Heart right ventricle (tissue), 16 donors: Measurements from ENCODE around the gene KRT73. TPM values are rescaled to one million over a fixed set of nuclear protein-coding genes. Genes with fewer than 3 reads are reported as not detected.

Experiments
- ATAC-seq, 8 donors: fragments of 200-7000 bp; cut with Tn5 transposase; one replicate each; pipeline ENCODE4 v1.9.1; 2020; ENCODE audit warnings: mild to moderate bottlenecking in 8 of 8, moderate library complexity in 8 of 8, moderate number of reproducible peaks in 1 of 8
- DNase-seq, 2 donors: peaks; one replicate each; pipeline ENCODE4 v3.0.0-alpha.2; 2020
- H3K27ac ChIP-seq, 10 donors: fragments of 200-600 bp; sonication (generic) in 2 of 10; one replicate each; pipeline versions ENCODE4 v1.5.0 to v1.8.0; 2020 to 2022; ENCODE audit warnings: mild to moderate bottlenecking in 3 of 10
- H3K27me3 ChIP-seq, 7 donors: fragments of 200-600 bp; one replicate each; pipeline ENCODE4 v1.8.0; 2021 to 2022; ENCODE audit warnings: mild to moderate bottlenecking in 2 of 7
- H3K36me3 ChIP-seq, 9 donors: fragments of 200-600 bp; sonication (generic) in 1 of 9; one replicate each; pipeline versions ENCODE4 v1.5.0 to v1.8.0; 2020 to 2022; ENCODE audit warnings: mild to moderate bottlenecking in 2 of 9
- H3K4me1 ChIP-seq, 9 donors: fragments of 200-600 bp; sonication (generic) in 1 of 9; one replicate each; pipeline versions ENCODE4 v1.5.0 to v1.8.0; 2020 to 2022; ENCODE audit warnings: mild to moderate bottlenecking in 4 of 9
- H3K4me3 ChIP-seq, 10 donors: fragments of 200-600 bp; sonication (generic) in 2 of 10; one replicate each; pipeline versions ENCODE4 v1.5.0 to v1.8.0; 2020 to 2022; ENCODE audit warnings: mild to moderate bottlenecking in 7 of 10, moderate library complexity in 2 of 10
- H3K9me3 ChIP-seq, 11 donors: fragments of 200-600 bp in 10 of 11; sonication (generic) in 2 of 11; one replicate each; pipeline versions ENCODE4 v1.5.0 to v1.8.0; 2013 to 2022; ENCODE audit warnings: mild to moderate bottlenecking in 2 of 11, control low read depth in 1 of 11, moderate library complexity in 1 of 11
- WGBS, 2 donors: extraction: QIAGEN DNeasy Blood & Tissue Kit; methylation state at CpG; one replicate each; pipeline ENCODE4 v1.1.7; 2013; ENCODE audit warnings: inconsistent platforms in 1 of 2; 5-methylcytosine and 5-hydroxymethylcytosine counted together
- intact Hi-C, 10 donors: fragments of 100-400 bp; cut with DNase I; formaldehyde crosslinking; loops; one replicate each; pipeline versions ENCODE4 v1.11.1 to v1.14.2; 2022
- long read RNA-seq, 3 donors: library from polyadenylated mRNA; unstranded; transcript quantifications; one replicate each; pipeline ENCODE4 v2.0.0, GENCODE V29; 2020 to 2021
- polyA plus RNA-seq, 2 donors: library from polyadenylated mRNA; stranded (reverse); fragments of 200-250 nt; gene quantifications; one replicate each; pipeline ENCODE4 v1.2.3, GENCODE V29; 2013
- total RNA-seq, 10 donors: library from RNA; stranded (reverse); fragmentation: NEBNext Ultra II Directional in 3 of 10; extraction: Animal tissue kit (Norgen Biotek cat#: 25700) in 3 of 10; gene quantifications; one replicate each; pipeline versions ENCODE4 v1.2.1 to v1.2.4, GENCODE V29; 2021 to 2023
- TF ChIP-seq, protein P1 (sequence below), 9 donors: fragments of 200-600 bp; sonication (generic) in 2 of 9; IDR thresholded peaks; one replicate each; pipeline versions ENCODE4 v1.5.0 to v1.8.0; 2021 to 2022; ENCODE audit warnings: antibody characterized with exemption in 9 of 9, mild to moderate bottlenecking in 5 of 9, moderate library complexity in 1 of 9
- donor health status: Arrhythmogenic right ventricular cardiomyopathy.
- donor health status: ischemic (EF 13 %, LVEDD 7.1; RV severe dilation, severe dysfunction).
- donor health status: healthy with polysubstance abuse.
- donor health status: DM: no; HTN: yes; CAD: no.
- donor health status: DM: no; HTN: no; CAD: no.
- donor health status: ischemic (EF 25% LVEDD 6.9; RV normal size, moderate dysfunction).
- donor health status: ischemic (EF 25% LVEDD 5.7; RV mildly dilated, moderate dysfunction).
- donor health status: healthy.
- donor health status: DM: yes; HTN: yes; CAD: no.
- donor health status: Ischemic cardiomyopathy.
- donor health status: ischemic (EF 35%, LVEDD 5.7; RV mildly dilated, moderate dysfunction).
- donor health status: nonischemic (EF 11% LVEDD 7.7; RV severe dilation, severe dysfunction).
- donor health status: DM: yes; HTN: yes; CAD: no.
- donor health status: PGD.
- donor health status: ischemic (EF 29% LVEDD 5.4; RV normal size, mild dysfunction).
- donor health status: nonischemic (EF 23%, LVEDD 6.1; RV moderate dilation, normal function).

KRT73 gene
- not detected for total RNA-seq
- not detected for polyA plus RNA-seq
- long read RNA-seq, donor 1, result 0 reads
- long read RNA-seq, donor 2, result 0 reads
- long read RNA-seq, donor 3, result 0 reads

GRCh38 chr12:52618216-52618615, at the start of gene KRT73:
KRT73 (minus strand) TSS chr12:52618559; CDS start chr12:52618524, 35 bp downstream.
- DNase-seq, result no peak
- no peak for ATAC-seq

DNA sequence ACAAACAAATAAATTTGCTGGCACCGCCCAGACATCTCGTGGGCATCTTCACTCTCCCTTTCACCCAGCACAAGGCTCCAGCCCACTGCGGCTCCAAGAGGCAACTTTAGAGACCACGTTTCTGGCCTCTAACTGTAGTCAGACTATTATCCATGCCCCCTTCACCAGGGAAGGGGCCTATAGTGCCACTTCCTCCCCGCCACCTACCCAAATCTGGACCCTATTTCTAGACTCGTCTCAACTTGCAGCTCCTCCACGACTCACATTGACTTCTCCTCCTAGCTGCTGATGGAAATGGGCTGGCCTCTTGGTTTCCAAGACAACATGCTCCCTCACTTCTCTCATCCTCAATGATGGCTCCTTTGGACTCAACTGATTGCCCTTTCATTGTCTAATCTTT, 49.6 kb upstream of the KRT73 start:
- H3K27me3 ChIP-seq, result peaks cover 0 to 30% (median 16%) of the 10 kb centered on the region in 7 donors
- H3K9me3 ChIP-seq, result no peaks in the 10 kb centered on the region
- TF ChIP-seq, protein P1, sequence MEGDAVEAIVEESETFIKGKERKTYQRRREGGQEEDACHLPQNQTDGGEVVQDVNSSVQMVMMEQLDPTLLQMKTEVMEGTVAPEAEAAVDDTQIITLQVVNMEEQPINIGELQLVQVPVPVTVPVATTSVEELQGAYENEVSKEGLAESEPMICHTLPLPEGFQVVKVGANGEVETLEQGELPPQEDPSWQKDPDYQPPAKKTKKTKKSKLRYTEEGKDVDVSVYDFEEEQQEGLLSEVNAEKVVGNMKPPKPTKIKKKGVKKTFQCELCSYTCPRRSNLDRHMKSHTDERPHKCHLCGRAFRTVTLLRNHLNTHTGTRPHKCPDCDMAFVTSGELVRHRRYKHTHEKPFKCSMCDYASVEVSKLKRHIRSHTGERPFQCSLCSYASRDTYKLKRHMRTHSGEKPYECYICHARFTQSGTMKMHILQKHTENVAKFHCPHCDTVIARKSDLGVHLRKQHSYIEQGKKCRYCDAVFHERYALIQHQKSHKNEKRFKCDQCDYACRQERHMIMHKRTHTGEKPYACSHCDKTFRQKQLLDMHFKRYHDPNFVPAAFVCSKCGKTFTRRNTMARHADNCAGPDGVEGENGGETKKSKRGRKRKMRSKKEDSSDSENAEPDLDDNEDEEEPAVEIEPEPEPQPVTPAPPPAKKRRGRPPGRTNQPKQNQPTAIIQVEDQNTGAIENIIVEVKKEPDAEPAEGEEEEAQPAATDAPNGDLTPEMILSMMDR (IDR thresholded peaks at IDR 0.05), result no peak
- H3K4me3 ChIP-seq, result no peak overlapping the region
- ATAC-seq, result no peak
- no peak overlapping the region for H3K27ac ChIP-seq
- intact Hi-C loops, result loop anchor here in 5 of 10 donors (5.0 to 10.0 kb wide), 2 partner anchors 197 to 199 kb away; no protein-coding TSS in a partner anchor
- H3K4me1 ChIP-seq, result no peaks in the 10 kb centered on the region
- H3K36me3 ChIP-seq, result no peaks in the 10 kb centered on the region
- no peak for DNase-seq
- 79 to 83% methylated on average over 7 of the region's 7 CpGs for WGBS, 2 donors

More at GRCh38 chr12:52618216-52618615, at the start of gene KRT73:
- TF ChIP-seq, protein P1 (IDR thresholded peaks at IDR 0.05), result no peak
- Histone ChIP-seq H3K4me3 (no peak within 1 kb of the TSS), H3K27me3 (peaks cover 0 to 46% (median 12%) of the 10 kb centered on the region in 7 donors), H3K36me3 (no peaks in the 10 kb centered on the region), H3K9me3 (peaks cover 0 to 3% (median 0%) of the 10 kb centered on the region in 11 donors), H3K27ac (no peak within 1 kb of the TSS), H3K4me1 (no peaks in the 10 kb centered on the region)
- intact Hi-C loops, result no loop called here
- 84 to 91% methylated on average over 14 of the region's 14 CpGs for WGBS, 2 donors

DNA sequence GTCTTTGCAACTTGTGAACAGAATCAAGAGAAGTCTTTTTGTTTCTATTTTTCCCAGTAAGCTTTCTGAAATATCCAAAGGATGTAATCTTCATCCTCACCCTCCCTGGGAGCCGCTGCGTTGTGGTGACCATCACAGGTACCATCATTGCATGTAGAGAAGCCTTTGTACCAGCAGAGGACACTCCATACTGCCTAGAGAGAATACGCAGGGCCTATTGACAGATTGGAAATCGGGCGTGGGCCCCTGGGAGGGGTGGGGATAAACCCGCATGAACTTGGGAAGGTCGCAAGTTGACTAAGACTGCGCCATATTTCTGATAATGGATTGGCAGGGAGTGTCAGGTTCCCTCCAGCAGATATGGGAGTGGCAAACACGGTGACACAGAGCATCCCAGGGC, 49.1 kb upstream of the KRT73 start:
- DNase-seq, result no peak
- no peak for ATAC-seq
- no peaks in the 10 kb centered on the region for H3K36me3 ChIP-seq
- 64 to 67% methylated on average over 9 of the region's 9 CpGs for WGBS, 2 donors
- peaks cover 0 to 30% (median 16%) of the 10 kb centered on the region in 7 donors for H3K27me3 ChIP-seq
- no peak overlapping the region for H3K27ac ChIP-seq
- intact Hi-C loops, result loop anchor here in 5 of 10 donors (5.0 to 10.0 kb wide), 2 partner anchors 197 to 200 kb away; no protein-coding TSS in a partner anchor
- H3K9me3 ChIP-seq, result no peaks in the 10 kb centered on the region
- H3K4me1 ChIP-seq, result peaks cover 0 to under 1% (median 0%) of the 10 kb centered on the region in 9 donors
- H3K4me3 ChIP-seq, result no peak overlapping the region
- TF ChIP-seq, protein P1 (IDR thresholded peaks at IDR 0.05), result peak in 7 of 9 donors; percentile 19 to 39 (median 28)

GRCh38 chr12:52666471-52666870, 48.1 kb upstream of the KRT73 start:
- 78 to 84% methylated on average over 3 of the region's 3 CpGs for WGBS, 2 donors
- Histone ChIP-seq H3K4me1 (peaks cover 0 to 7% (median 0%) of the 10 kb centered on the region in 9 donors), H3K9me3 (no peaks in the 10 kb centered on the region), H3K27me3 (peaks cover 0 to 30% (median 16%) of the 10 kb centered on the region in 7 donors), H3K4me3 (no peak overlapping the region), H3K36me3 (no peaks in the 10 kb centered on the region), H3K27ac (no peak overlapping the region)
- no peak for ATAC-seq
- TF ChIP-seq, protein P1 (IDR thresholded peaks at IDR 0.05), result no peak
- DNase-seq, result no peak
- intact Hi-C loops, result loop anchor here in 5 of 10 donors (5.0 to 10.0 kb wide), 2 partner anchors 198 to 201 kb away; no protein-coding TSS in a partner anchor
